Immature natural killer cell (primary cell): ENCODE results near the gene KBTBD8. TPM values are rescaled to one million over a fixed set of nuclear protein-coding genes. Genes with fewer than 3 reads are reported as not detected.

Experiments
- DNase-seq, 3 donors: peaks; one replicate each; pipeline ENCODE4 v3.0.0; 2022; ENCODE audit warnings: mixed read lengths in 1 of 3
- H3K27ac Mint-ChIP-seq, 6 donors: one replicate each; pipeline ENCODE4 v1.8.0; 2020; ENCODE audit warnings: mixed read lengths in 6 of 6, mild to moderate bottlenecking in 5 of 6, inconsistent platforms in 4 of 6, moderate library complexity in 3 of 6
- H3K27me3 Mint-ChIP-seq, 3 donors: one replicate each; pipeline ENCODE4 v1.8.0; 2020 to 2021; ENCODE audit warnings: low read depth in 3 of 3, mild to moderate bottlenecking in 3 of 3, mixed read lengths in 3 of 3, moderate library complexity in 3 of 3, inconsistent platforms in 1 of 3
- H3K36me3 Mint-ChIP-seq, 3 donors: one replicate each; pipeline ENCODE4 v1.8.0; 2020; ENCODE audit warnings: mixed read lengths in 3 of 3, inconsistent platforms in 2 of 3, mild to moderate bottlenecking in 2 of 3
- H3K4me1 Mint-ChIP-seq, 2 donors: one replicate each; pipeline ENCODE4 v1.8.0; 2020; ENCODE audit warnings: inconsistent platforms in 2 of 2, mild to moderate bottlenecking in 2 of 2, mixed read lengths in 2 of 2, moderate library complexity in 1 of 2
- H3K4me3 Mint-ChIP-seq, 5 donors: one replicate each; pipeline ENCODE4 v1.8.0; 2020; ENCODE audit warnings: mild to moderate bottlenecking in 5 of 5, mixed read lengths in 5 of 5, inconsistent platforms in 3 of 5, moderate library complexity in 3 of 5
- H3K9me3 Mint-ChIP-seq, 6 donors: one replicate each; pipeline ENCODE4 v1.8.0; 2020; ENCODE audit warnings: mild to moderate bottlenecking in 6 of 6, mixed read lengths in 6 of 6, inconsistent platforms in 4 of 6, moderate library complexity in 3 of 6
- polyA plus RNA-seq, 3 donors: library from polyadenylated mRNA; unstranded; fragments of 300-500 nt; fragmentation: Illumina TruSeq; gene quantifications; one replicate each; pipeline ENCODE4 v1.2.3, GENCODE V29; 2021

Gene KBTBD8
- polyA plus RNA-seq, 3 donors from 2014 or later = 2.8 to 4.0 (median 3.0) TPM

DNA sequence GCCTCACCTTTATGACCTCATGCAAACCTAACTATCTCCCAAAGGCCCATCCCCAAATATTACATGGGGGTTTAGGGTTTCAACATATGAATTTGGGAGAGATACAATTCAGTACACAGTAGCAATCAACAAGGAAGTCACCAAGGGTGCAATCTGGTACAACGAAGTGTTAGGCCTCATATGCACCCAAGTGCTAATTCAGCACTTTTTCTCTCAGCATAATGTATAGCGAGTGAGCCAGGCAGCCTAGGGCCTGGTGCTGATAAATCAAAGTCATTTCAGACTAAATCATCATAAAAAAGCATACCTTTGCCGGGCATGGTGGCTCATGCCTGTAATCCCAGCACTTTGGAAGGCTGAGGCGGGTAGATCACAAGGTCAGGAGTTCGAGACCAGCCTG, 11.7 kb upstream of the KBTBD8 start:
- no peaks in the 10 kb centered on the region for H3K4me1 Mint-ChIP-seq
- no peak for DNase-seq
- H3K36me3 Mint-ChIP-seq = no peaks in the 10 kb centered on the region
- H3K27ac Mint-ChIP-seq = no peak overlapping the region
- no peaks in the 10 kb centered on the region for H3K9me3 Mint-ChIP-seq
- H3K27me3 Mint-ChIP-seq = peaks cover 0 to 6% (median 0%) of the 10 kb centered on the region in 3 donors
- no peak overlapping the region for H3K4me3 Mint-ChIP-seq

DNA sequence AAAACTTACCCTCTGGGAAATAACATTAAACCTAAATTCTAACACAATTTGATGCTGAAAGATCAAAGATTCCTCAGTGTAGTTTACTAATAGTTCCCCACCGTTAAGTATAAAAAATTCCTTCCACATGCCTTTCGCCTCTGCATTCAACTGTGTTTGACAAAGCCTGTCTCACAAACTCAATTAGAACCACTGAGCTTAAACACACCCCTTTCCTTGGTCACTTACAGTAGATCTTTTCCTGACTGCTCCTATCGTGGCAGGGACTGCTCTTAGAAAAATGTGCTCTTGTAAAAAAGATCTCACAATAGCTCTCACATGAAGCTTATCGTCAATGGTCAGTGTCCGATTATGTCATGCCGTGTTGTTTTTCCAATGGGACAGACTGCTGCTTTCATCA, 8.9 kb upstream of the KBTBD8 start:
- DNase-seq = no peak
- Mint-ChIP-seq H3K4me3 (no peak overlapping the region), H3K27ac (no peak overlapping the region), H3K9me3 (no peaks in the 10 kb centered on the region), H3K4me1 (no peaks in the 10 kb centered on the region), H3K36me3 (no peaks in the 10 kb centered on the region), H3K27me3 (peaks cover 0 to 8% (median 0%) of the 10 kb centered on the region in 3 donors)

DNA sequence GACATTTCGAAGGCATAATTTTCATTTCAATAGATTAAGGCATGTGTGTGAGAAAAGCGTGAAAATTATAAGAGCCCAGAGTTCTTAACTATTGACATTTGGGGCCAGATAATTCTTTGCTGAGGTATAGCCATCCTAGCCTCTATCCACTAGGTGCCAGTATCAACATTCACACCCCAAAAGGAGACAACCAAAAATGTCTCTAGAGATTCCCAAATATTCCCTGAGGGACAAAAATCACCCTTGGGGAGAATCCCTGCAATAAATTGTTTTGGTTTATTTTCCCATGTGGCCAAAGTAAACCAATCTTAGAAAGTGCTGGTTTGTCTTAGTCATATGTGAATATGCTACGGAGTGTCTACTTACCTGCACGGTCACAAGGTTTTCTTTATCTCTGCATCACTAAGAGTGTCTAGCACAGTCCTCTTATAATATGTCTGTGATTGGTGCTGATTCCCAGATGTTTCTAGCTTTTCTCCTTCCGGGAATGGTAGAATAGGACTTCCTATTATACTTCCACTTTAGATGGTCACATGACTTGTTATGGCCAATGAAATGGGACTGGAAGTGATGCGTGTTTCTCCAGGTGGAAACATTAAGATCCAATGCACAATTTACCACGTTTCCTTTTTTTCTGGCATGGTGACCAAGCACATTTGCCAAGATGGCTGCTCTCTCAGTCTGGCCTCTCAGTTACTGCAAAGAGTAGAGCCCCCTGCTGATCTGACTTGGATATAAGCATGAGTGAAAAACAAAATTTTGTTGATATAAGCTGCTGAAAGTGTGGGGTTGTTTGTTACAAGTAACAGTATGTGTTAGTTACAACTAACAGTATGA, 8.0 kb upstream of the KBTBD8 start:
- Mint-ChIP-seq H3K4me1 (no peaks in the 10 kb centered on the region), H3K9me3 (no peaks in the 10 kb centered on the region), H3K27ac (no peak overlapping the region), H3K36me3 (no peaks in the 10 kb centered on the region), H3K4me3 (no peak overlapping the region), H3K27me3 (peaks cover 0 to 11% (median 0%) of the 10 kb centered on the region in 3 donors)
- no peak for DNase-seq

DNA sequence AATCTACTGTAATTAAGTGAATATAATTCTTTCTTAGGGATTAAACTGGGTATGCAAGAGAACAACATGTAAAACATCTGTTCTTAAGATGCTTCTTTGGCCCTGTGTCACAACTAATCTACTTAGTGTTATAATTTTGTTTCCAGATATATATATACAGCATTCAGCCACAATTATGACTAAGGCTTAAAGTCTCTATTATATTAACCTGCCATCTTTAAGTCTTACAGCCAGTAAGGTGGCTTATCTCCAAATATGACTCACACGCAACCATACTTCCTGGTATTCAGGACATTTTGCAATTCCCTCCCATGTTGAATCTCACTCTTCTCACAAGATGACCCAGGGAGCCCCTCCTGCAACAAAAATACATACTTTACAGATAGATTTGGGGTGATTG, 6.6 kb upstream of the KBTBD8 start:
- Mint-ChIP-seq H3K27me3 (peaks cover 0 to 11% (median 0%) of the 10 kb centered on the region in 3 donors), H3K9me3 (no peaks in the 10 kb centered on the region), H3K36me3 (no peaks in the 10 kb centered on the region), H3K27ac (no peak overlapping the region), H3K4me3 (no peak overlapping the region), H3K4me1 (no peaks in the 10 kb centered on the region)
- DNase-seq = no peak

DNA sequence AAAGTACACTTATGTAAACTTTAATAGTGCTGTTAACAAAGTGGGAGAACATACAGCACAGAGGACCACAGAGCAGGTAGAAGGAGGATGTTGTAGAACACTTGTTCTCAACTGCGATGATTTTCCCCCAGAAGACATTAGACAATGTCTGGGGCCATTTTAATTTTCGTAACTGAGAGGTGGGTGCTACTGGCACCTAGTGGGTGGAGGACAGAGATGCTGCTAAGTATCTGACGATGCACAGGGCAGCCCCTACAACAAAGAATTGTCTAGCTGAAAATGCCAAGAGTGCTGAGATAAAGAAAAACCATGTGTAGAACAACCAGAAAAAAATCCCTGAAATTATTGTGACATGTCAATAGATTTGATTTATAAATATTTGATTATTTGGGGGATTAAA, 5.0 kb upstream of the KBTBD8 start:
- DNase-seq = no peak
- H3K4me1 Mint-ChIP-seq = peaks cover 7 to 8% of the 10 kb centered on the region in 2 donors
- H3K9me3 Mint-ChIP-seq = no peaks in the 10 kb centered on the region
- H3K27me3 Mint-ChIP-seq = peaks cover 2 to 22% (median 4%) of the 10 kb centered on the region in 3 donors
- H3K36me3 Mint-ChIP-seq = no peaks in the 10 kb centered on the region
- H3K4me3 Mint-ChIP-seq = no peak overlapping the region
- no peak overlapping the region for H3K27ac Mint-ChIP-seq

DNA sequence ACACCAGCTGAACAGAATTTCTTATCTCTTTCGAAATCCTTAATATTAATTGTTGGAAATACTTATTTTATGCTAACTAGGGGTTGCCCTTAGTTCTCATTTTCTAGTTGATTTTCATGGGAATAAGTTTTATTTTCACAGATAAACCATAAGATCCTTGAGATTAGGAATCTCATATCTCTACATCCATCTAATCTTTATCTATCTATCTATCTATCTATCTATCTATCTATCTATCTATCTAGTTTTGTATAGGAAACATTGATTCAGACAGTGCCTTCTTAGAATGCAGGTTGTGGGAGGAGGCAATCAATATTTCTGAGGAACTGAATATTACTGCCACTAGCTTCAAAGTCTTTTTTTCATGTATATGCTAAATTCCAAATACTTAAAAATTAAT, 3.5 kb upstream of the KBTBD8 start:
- no peaks in the 10 kb centered on the region for H3K9me3 Mint-ChIP-seq
- H3K27ac Mint-ChIP-seq = no peak overlapping the region
- H3K4me1 Mint-ChIP-seq = peaks cover 16 to 20% of the 10 kb centered on the region in 2 donors
- H3K36me3 Mint-ChIP-seq = no peaks in the 10 kb centered on the region
- H3K27me3 Mint-ChIP-seq = peaks cover 2 to 22% (median 4%) of the 10 kb centered on the region in 3 donors
- no peak overlapping the region for H3K4me3 Mint-ChIP-seq
- DNase-seq = no peak

DNA sequence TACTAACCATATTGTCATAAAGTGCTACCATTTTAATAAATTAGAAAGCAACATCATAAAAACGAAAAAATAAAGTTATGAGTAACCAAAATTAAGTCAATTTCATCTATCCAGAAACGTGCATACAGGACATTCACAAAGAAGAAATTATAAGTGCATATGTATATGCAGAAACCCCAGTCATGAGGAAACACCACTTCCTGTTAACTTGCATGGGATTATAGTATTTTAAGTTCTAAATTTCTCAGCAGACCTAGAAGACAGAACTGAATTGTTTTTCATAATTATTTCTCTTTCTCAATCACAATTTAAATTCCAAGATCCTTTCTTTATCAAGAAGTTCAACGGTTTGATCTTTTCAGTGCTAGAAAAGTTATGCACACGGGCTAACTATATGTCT, 1.4 kb upstream of the KBTBD8 start:
- no peak overlapping the region for H3K27ac Mint-ChIP-seq
- DNase-seq = no peak
- no peaks in the 10 kb centered on the region for H3K9me3 Mint-ChIP-seq
- peaks cover 16 to 26% of the 10 kb centered on the region in 2 donors for H3K4me1 Mint-ChIP-seq
- H3K36me3 Mint-ChIP-seq = no peaks in the 10 kb centered on the region
- H3K27me3 Mint-ChIP-seq = peaks cover 2 to 22% (median 4%) of the 10 kb centered on the region in 3 donors
- H3K4me3 Mint-ChIP-seq = no peak overlapping the region

DNA sequence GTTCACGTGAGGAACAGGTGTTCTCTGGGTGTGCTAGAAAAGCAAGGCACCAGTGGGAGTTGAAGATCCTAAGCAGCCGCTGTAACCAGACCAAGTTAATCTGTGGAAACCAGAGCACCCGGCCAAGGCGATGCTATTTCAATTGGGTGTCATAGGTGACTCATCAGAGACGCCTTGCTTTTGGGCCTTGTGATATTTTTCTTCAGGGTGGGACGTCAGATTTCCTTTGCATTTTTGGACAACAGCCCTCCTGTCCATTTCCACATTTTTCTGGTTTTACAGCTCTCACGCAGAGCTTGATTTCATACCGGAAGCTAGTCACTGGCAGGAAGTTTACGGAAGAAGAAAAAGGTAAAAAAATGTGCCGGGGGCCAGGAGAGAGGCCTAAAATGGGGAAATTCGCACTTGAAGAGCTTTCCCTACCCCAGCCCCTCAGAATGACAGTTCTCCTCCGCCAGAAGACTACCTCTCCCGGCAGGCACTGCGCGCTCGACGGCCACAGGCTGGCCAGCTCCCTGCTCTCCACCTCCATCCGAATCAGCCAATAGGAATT, 471 bp upstream of the KBTBD8 start:
- H3K4me3 Mint-ChIP-seq = peak overlapping the region; percentile 88 to 93 (median 91)
- no peaks in the 10 kb centered on the region for H3K36me3 Mint-ChIP-seq
- no peak for DNase-seq
- no peaks in the 10 kb centered on the region for H3K9me3 Mint-ChIP-seq
- H3K27me3 Mint-ChIP-seq = peaks cover 2 to 19% (median 4%) of the 10 kb centered on the region in 3 donors
- H3K27ac Mint-ChIP-seq = peak overlapping the region; percentile 80 to 89 (median 82)
- H3K4me1 Mint-ChIP-seq = peaks cover 16 to 26% of the 10 kb centered on the region in 2 donors

DNA sequence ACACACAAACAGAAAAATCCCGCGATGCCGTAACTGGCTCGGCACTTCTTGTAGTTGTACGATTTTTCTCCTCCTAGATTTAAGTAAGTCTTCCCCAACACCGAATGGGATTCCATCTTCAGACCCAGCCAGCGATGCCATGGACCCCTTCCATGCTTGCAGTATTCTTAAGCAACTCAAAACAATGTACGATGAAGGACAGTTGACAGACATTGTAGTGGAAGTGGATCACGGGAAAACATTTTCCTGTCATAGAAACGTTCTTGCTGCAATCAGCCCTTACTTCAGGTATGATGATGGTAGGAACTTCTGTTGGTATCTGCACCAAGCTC, 763 bp downstream of the KBTBD8 start:
- peak overlapping the region; percentile 88 to 93 (median 91) for H3K4me3 Mint-ChIP-seq
- DNase-seq = no peak
- no peaks in the 10 kb centered on the region for H3K9me3 Mint-ChIP-seq
- H3K4me1 Mint-ChIP-seq = peaks cover 16 to 28% of the 10 kb centered on the region in 2 donors
- peaks cover 2 to 14% (median 4%) of the 10 kb centered on the region in 3 donors for H3K27me3 Mint-ChIP-seq
- H3K27ac Mint-ChIP-seq = peak overlapping the region; percentile 76 to 86 (median 80)
- H3K36me3 Mint-ChIP-seq = peaks cover 3 to 9% (median 3%) of the 10 kb centered on the region in 3 donors

DNA sequence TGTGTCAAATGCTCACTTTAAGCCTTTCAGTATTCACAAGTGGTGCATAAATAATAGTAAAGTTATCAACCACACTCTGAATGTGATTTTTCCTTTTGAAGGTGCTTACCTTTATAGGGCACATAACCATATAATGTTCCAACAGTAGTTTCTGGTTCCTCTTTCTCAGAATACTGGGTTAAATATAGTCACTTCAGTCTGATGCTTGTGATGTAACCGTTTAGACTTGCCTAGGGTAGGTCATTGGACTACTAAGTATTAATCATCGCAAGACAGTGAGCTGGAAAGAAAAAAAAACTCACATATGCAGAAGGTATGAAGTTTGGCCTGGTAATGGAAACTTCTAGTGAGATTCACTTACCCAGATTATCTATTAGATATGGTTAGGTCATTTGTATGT, 1.9 kb downstream of the KBTBD8 start:
- H3K4me3 Mint-ChIP-seq = peak overlapping the region in 2 of 5 donors; percentile 24 to 32

DNA sequence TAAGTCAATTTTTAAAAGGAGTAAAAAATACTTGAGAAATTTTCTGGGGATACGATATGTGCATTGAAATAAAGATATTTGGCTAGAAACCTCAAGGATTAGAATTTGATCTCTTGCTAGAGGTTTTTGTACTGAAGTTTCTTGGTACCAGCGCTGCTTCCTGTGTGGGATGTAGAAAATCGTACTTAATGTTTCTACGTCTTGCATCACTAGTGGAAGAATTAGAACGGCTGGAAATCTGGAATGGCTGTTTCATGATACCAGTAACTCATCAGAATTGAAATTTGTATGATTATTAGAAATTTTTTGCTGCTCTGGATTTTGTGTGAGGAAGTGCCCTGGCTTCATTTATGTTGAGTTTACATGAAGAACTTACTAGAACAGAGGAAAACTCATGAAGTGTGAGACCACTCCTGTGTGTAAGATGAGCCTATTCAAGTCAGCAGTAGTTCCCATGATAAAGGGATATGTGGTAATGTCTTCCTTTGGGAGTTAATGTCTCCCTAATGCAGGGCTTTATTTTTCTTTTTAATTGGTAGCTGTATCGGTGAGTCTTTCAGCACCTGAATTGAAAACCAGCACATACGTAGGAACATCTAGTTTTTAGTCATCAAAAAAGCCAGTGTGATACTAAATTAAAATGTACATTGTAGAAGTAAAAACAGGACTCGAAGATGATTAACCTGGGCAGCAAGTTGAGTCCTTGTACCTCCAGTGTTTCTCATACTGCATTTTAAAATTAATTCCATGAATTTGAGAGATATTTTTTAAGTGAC, 3.2 kb downstream of the KBTBD8 start:
- Mint-ChIP-seq H3K4me1 (peaks cover 16 to 39% of the 10 kb centered on the region in 2 donors), H3K36me3 (peaks cover 3 to 19% (median 7%) of the 10 kb centered on the region in 3 donors), H3K4me3 (no peak overlapping the region)

More for the DNA sequence above, 1.9 kb downstream of the KBTBD8 start:
- DNase-seq = no peak
- Mint-ChIP-seq H3K36me3 (peaks cover 3 to 13% (median 7%) of the 10 kb centered on the region in 3 donors), H3K4me1 (peaks cover 16 to 32% of the 10 kb centered on the region in 2 donors), H3K9me3 (no peaks in the 10 kb centered on the region), H3K27ac (no peak overlapping the region), H3K27me3 (peaks cover 2 to 10% (median 4%) of the 10 kb centered on the region in 3 donors)

DNA sequence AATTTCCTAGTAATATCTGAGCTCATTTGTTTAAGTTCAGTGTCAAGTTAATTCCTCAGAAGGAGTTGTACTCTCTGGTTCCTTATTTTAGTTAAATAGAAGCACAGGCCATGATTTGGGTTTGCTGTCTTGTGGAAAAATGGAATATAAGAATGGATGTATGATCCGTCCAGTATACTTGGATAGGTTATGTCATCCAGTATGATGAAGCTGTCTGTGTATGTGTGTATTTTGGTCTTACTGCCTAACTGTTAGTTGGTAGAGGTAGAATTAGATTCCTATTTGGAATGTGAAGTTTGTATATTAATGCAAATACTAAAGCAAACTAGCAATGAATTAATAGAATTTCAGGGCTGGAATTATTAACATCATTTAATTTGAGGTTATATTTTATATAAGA, 7.9 kb downstream of the KBTBD8 start:
- Mint-ChIP-seq H3K36me3 (peaks cover 10 to 45% (median 23%) of the 10 kb centered on the region in 3 donors), H3K27me3 (no peaks in the 10 kb centered on the region)

More for the DNA sequence above, 3.2 kb downstream of the KBTBD8 start:
- Mint-ChIP-seq H3K27me3 (peaks cover 2 to 10% (median 4%) of the 10 kb centered on the region in 3 donors), H3K27ac (no peak overlapping the region), H3K9me3 (no peaks in the 10 kb centered on the region)
- no peak for DNase-seq

DNA sequence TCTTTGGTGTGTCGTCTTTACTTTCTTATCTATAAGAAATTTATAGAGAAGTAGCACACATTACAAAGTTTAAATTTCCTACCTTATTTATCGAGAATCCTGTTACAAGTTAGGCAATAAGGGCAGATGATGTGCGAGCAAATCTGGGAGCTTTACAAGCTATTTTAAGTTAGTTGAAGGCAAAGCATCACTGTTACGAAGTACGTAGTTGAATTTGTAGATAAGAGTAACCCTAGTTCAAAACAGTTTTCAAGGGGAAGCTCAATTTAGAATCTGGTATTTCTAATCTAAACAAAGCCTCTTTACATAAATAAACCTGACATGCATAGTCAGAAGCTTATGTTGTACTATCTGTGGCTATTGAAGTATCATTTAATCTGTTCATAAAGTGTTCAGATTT, 8.4 kb downstream of the KBTBD8 start:
- no peaks in the 10 kb centered on the region for H3K9me3 Mint-ChIP-seq
- H3K27ac Mint-ChIP-seq = no peak overlapping the region
- peaks cover 0 to 15% of the 10 kb centered on the region in 2 donors for H3K4me1 Mint-ChIP-seq
- no peak for DNase-seq
- H3K4me3 Mint-ChIP-seq = no peak overlapping the region
- H3K27me3 Mint-ChIP-seq = no peaks in the 10 kb centered on the region
- peaks cover 13 to 50% (median 23%) of the 10 kb centered on the region in 3 donors for H3K36me3 Mint-ChIP-seq

More for the DNA sequence above, 7.9 kb downstream of the KBTBD8 start:
- Mint-ChIP-seq H3K4me1 (peaks cover 0 to 20% of the 10 kb centered on the region in 2 donors), H3K27ac (no peak overlapping the region), H3K9me3 (no peaks in the 10 kb centered on the region), H3K4me3 (no peak overlapping the region)
- no peak for DNase-seq

DNA sequence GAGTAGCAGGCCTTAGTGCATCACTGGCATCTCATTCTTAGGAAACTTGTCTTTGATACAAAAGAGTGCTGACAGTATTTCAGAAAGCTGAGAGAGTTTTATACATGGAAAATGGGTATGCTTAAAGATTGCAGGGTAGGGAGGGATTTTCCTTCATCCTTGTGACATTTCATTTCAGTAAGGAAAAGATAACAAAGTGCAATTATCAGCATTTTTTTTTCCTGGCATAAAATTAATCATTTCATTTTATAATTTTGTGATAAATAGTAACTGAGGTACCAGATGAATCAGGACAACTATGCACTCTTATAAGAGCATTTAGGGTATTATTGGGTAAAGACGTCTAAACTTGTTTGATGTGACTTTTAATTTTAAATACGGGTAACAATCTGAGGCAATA, 10.3 kb downstream of the KBTBD8 start:
- H3K36me3 Mint-ChIP-seq = peaks cover 18 to 59% (median 34%) of the 10 kb centered on the region in 3 donors
- H3K4me3 Mint-ChIP-seq = no peak overlapping the region
- peaks cover 0 to 14% of the 10 kb centered on the region in 2 donors for H3K4me1 Mint-ChIP-seq
- no peak for DNase-seq
- H3K27me3 Mint-ChIP-seq = peaks cover 0 to 2% (median 0%) of the 10 kb centered on the region in 3 donors
- no peaks in the 10 kb centered on the region for H3K9me3 Mint-ChIP-seq
- no peak overlapping the region for H3K27ac Mint-ChIP-seq
